LHCN-M2 (cell line): Measurements from ENCODE around the gene MACROH2A1. TPM values are rescaled to one million over a fixed set of nuclear protein-coding genes. Genes with fewer than 3 reads are reported as not detected.

ENCODE experiments used
- DNase-seq: peaks from one replicate; pipeline ENCODE4 v3.0.0-alpha.2; 2012; ENCODE audit warnings: low read depth
- total RNA-seq: library from RNA; depleted of rRNA; stranded (reverse); fragments of >200 nt; gene quantifications from 2 replicates; pipeline ENCODE4 v1.2.3, GENCODE V29; 2014

MACROH2A1 gene
- total RNA-seq, 1 experiment from 2014 or later = 175 TPM

DNA sequence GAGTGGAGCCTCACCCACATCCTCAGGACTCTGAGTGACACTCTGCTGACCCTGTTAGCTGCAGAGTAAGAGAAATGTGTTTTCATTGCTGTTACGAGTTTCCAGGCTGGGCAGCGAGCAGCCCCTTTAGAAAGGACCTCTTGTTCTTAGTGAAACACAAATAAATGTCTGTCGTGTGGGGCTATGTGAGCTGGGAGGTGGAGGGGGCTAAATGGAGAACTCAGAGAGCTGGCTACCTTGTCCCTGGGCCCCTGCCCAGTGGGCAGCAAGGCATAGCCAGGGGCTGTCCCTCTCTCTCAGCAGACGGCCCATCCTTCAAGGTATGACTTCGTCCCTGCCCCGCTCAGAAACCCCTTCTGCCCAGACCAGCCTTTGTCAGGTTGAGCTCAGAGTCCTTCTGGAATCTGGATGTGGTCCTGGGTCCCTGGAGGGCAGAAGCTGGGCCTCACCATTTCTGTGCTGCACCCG is 38.0 kb upstream of the MACROH2A1 start:
- DNase-seq = no peak

DNA sequence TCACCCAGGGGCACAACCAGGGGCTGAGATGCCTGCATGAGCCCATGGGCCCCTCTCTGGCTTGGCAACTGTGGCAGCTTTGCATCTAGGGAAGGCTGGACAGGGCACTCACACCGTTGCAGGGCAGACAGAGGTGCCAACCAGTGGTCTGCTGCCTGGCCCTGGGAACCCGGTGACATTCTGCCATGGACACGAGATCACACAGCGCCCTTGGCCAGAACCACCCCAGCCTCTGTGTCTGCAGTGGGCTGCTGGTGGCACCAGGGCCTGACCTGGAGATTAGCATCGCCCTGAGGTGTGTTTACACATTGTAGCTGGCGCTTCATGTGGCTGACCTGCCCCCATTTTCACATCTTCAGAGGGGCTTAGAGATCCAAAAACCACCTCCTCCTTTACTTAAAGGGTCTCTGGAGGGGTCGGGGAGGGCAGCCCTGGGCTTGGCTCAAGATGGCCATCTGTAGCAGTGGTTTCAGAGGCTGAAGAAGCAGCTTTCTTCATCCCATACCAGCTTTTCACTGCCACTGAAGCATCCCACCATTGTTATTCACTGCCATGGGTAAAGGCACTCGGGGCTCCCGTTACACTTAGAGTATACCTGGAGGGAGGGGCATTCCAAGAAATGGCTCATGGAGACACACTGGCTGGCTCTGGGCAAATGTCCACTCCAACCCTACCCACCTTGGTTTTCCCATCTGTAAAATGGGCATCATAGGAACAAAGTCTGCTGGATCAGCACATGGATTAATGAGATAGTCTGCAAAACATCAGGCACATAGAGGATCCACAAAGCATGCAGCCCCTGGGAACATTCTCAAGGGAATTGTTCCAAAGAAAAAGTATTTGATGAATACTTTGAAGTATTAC is 36.7 kb upstream of the MACROH2A1 start:
- DNase-seq = no peak

DNA sequence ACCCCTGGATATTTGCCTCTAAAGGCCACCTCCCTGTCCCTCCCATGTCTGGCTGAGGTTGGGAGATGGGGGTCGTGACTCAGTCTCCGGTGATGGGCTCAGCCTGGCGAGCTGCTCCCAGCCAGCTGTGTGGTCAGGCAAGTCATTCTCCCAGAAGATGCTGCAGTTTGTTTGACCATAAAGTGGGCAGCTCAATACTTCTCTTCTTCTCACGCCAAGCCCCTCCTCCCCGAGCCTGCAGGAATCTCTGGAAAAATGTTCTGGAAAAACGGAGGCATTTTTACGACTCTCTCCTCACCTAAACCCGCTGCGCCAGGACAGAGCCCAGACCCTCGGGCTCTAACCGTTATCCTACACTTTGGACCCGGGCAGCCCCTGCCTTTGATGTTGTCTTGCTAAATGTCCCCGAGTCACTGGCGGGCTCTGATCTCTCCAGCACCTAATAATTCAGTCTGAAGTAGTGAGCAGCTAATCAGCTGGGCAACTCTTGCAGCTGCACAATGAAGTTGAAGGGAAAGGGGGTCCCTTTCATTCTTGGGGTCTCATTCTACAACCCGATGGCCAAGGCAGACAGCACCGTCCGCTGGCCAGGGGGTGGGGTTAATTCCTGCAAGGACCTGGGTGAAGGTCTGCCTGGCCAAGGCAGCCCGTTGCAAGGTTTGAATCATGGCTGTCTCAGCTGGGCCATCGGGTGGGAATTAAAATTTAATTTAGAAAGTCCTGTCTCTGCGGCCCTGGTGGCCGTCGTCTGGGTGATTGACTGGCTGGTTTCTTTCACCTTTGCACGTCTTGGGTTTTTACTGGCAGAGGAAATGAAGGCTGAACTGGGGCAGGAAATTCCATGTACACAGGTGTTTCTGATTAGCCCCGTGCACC is 35.8 kb upstream of the MACROH2A1 start:
- no peak for DNase-seq

DNA sequence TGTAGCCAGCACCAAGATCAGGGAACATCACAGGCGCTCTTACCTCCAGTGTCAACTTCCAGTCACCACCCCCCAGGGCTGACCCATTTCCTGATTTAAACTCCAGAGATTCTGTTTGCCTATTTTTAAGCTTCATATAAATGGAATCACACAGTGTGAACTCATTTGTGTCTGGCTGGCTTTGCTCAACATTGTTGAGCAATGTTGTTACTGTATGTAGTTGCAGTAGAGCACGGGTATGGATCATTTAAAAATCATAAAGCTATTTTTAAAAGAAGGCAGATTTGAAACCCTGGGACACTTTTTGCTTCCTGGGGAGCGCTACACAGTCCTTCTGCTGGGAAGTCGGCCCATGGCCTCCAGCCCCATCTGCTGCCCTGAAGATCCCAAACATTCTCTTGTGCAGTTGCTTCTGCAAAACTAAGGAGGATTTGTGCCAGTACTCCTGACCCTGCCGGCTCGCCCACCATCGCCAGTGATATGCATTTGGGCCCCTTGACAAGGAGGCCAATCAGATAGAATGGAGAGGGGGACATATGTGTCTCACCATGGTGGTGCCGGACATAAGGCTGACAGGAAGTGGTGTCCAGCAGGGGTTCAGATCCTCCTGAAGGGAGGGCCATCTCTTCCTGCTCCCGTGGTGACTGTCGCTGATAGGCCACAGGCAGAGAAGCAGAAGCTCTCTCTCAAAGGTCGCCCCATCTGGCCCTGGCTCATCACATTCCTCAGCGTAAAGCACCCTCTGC is 34.8 kb upstream of the MACROH2A1 start:
- DNase-seq = no peak

DNA sequence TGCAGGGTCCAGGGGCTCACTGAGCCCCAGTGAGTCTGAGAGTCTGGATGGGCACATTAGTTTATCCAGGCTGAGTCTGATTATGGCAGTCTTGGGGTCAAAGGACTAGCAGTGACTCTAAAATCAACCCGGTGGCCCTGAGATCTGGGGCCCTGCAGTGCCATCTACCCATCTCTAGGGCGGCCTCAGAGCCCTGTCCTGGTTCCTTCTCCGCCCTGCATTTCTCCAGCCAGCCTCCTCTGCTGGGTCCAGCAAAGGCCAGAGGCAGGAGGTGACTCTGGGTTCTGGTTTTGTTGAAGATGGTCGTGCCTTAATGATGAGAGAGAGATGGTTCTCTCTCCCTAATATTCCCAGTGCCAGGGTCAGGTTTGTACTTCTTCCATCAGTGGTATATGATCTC is 33.1 kb upstream of the MACROH2A1 start:
- no peak for DNase-seq

DNA sequence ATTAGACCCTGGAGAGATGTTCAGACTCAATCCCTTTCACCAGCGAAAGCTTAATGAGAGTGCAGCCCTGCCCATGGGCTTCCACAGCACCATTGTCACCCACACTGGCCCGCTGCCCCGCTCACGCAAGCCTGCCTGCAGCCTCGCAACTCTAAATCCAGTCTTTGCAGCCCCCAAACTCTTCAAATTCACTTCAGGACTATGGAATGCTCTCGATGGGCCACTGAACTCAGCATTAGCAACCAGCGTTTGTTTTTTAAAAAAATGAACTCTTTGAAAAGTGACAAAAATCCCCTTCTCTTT is 31.1 kb upstream of the MACROH2A1 start:
- no peak for DNase-seq

DNA sequence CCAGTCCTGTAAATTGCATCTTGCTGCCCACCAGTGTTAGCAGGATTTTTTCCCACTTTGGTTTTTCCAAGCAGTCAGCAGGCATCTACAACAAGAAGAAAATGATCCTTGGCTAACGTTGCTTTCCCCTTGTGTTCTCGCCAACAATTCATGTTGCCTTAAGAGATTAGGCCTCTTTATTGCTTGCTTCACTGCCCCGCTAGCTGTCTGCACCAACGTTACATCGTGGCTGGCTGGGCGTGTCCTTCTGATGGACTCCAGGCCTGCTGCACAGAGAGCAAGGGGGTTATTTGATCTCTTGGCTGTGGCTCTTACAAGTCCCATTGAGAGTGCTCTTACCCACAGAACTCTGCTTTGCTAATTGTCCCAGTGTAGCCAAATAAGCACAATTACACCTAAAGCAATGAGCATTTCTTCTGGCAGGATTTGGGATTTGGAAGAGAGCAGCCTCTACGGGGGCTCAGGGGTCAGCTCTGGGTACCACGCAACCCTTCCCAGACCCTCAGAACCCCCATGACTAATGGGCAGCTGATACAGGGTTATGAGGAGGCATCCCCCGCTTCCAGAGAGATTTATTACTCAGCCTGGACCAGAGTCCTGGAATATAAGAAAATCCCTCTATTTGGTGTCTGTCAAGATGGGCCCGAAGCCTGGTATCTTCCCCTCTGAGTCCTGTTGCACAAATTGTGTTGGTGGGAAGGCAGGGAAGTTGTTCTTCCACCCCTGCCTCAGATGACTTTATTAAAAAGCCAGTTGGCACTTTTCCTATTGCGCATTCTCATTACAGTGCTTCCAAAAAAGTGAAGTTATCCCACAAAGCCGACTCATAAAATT is 30.5 kb upstream of the MACROH2A1 start:
- no peak for DNase-seq

DNA sequence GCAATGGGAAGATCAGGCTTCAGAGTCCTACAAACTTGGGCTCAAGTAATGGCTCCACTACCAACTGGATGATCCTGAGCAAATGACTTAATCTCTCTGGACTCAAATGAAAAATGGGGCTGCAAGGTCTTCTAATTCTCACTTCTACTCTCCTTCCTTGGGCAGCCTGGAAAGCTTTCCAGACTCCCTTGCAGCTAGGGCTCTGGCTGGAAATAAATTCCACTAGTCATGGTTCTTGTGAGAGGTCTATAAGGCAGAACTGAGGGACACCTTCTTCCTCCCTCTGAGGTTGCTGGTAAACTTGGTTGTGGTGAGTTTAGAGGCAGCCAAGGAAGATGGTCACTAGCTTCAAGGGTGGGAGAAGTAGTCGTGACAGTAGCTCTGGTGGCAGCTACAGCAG is 29.6 kb upstream of the MACROH2A1 start:
- no peak for DNase-seq

DNA sequence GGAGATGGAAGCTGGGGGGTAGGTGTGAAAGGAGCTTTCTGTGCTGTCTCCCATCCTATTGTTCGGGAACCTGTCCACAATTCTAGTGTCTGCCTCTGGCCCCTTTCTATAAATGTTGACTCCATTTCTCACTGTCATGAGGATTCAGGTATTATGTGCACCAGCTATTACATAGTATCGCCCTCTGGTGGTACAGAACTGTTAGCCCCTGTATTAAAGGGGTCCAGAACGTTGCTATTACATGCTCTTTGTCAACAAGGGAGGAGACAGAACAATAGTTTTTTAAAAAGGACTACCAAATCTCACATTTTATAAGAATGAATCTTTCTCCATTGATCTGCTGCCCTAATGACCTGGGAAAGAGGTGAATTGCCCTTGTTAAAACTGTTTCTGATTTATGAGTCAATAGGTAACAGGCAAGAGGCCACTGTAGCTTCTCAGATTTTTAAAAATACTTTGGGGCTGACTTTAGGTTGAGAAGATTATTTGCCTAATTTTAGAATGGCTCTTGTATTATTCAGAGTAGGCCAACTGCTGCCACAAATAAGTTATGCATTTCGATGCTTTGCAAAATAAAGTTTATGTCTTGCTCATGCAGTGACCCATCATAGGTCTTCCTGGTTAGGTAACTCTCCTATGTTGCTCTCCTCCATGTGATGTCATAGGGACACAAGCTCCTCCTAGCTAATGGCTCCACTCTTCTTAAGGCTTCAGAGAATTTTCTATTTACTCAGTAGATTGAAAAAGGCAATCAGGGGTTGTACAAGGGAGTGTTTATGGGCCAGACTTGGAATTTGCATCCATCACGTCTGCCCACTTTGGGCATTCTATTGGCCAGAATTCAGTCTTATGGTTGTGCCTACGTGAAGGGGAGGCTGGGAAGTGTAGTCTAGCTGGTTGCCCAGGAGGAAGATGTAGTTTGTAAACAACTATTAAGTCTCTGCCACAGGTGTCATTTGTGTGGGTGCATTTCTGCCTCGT is 27.4 kb upstream of the MACROH2A1 start:
- peak; percentile 47 for DNase-seq

DNA sequence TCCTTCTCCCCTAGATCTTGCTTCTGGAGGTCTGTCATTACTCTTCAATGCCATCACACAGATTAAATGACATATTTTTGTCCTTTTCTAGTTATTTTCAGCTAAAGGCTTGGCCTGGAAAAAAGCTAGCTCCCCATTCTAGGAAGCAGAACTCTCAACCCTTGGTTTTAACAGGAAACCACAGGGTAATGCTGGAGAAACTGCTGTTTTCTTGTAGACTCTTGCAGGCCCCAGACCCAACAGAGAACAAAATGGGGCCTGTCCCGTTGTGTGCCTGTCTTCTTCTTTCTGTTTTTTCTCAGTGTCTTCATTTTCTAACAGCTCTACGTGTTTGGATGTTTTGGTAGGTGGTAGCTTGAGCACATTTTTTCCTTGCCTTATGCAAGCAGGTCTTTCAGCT is 26.6 kb upstream of the MACROH2A1 start:
- DNase-seq = no peak

DNA sequence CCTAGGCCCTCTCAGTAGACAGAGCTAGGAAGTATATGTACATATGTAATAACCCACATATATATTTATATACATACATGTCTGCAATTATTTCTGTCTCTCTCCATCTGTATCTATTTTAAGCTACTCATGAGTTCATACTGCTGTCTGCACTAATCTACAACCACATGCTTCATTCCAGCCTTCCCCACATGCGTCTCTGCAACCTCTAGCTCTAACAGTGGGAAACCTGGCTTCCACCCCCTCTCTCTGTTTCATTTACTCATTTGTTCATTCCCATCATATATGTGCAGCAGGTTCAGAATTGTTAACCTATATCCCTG is 24.8 kb upstream of the MACROH2A1 start:
- no peak for DNase-seq

DNA sequence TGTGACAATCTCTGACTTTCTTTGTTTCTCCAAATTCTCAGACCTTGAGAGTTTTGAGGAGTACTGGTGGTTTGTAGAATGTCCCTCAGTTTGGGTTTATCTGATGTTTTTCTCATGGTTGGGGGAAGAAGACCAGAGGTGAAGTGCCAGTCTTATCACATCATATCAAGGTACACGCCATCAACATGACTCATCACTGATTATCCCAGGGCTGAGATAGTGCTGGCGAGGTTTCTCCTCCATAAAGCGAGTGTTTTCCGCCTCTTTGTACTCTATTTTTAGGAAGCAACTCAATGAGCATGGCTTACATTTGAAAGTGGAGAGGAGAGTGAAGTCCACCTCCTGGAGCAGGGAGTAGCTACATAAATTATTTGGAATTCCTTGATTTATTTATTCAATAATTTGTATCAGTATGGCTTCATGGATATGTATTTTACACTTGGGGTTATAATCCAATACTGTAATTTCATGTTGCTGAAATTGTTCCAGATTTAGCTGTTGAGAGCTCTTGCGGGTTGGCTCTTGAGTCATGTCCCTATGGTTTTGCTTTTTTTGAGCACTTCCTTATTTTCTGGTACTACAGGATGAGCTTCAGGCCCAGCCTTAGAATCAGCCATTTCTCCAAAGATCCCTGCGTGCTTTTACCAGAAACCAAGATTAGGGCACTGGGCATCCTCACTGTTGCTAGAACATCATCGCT is 24.3 kb upstream of the MACROH2A1 start:
- no peak for DNase-seq

DNA sequence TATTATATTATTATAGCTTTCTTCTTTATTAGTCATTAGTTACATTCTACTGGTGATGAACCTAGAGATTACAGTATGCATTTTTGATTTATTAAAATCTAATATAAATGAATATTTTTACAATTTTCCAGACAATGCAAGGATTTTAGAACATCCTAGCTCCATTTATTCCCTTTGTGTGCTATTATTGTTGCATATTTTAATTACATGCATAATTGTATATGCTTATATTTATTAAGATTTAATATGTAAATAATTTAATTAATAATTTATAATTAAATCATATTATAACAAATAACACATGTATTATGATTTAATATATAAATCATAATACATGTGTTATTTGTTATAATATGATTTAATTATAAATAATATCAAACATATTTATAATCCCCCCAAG is 23.4 kb upstream of the MACROH2A1 start:
- no peak for DNase-seq

DNA sequence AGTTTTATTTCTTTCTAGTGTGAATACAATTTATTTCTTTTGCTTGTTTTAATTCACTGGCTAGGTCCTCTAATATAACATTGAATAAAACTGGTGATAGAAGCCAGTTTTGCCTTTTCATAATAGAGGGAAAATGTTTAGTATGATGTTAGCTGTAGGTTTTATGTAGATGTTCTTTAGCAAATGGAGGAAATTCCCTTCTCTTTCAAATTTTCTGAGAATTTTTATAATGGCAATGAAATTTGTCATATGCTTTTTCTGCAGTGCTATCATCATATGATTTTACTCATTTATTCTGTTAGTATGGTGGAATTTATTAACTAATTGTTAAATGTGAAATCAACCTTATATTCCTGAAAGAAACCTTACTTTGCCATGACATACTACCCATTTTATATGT is 18.1 kb upstream of the MACROH2A1 start:
- DNase-seq = no peak

DNA sequence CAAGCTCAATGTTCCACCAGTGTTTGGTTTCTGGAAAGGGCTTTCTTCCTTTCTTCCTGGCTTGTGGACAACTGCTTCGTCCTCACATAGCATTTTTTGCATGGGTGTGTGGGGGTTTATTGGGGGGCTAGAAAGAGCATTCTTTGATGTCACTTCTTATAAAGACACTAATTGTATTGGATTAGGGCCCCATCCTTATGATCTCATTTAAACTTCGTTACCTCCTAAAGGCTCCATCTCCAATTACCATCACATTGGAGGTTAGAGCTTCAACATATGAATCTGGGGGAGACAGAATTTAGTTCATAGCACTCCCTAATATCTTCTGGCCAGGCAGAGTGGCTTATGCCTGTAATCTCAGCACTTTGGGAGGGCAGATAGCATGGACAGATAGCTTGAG is 6.1 kb upstream of the MACROH2A1 start:
- no peak for DNase-seq

DNA sequence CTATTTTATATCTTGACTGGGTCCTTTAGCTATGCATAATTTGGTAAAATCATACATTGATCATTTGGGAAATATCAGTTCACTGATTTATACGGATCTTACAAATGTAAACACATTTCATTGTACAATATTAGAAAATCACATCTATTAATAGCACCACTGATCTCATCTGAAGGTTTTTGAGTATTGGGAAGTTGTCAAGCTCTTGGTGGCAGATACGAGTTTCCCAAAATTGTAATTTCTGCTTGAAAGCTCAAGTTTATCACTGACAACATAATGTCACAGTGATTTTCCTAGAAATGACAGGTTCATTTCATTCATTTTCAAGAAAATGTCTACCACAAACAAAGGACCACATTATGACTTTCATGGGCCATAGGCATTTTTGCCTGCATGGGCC is 3.0 kb upstream of the MACROH2A1 start:
- DNase-seq = no peak

DNA sequence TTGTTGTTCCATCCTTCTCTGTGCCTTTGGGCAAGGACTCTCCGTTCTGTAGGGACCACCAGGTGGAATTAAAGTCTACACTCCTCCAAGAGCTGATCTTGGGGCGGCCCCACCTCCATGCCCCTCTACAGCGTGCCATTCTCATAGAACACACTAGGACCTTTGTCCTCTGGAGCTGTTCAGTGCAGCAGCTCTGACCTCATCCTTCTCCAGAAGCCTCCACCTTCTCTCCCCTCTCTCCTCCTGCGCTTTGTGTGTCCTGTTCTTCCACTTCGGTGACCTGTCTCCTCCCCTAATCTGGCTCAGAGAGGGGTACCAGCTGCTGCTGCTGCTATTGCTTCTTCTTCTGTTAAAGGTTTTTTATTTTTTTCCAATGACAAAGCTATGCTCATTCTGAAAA is 1.8 kb upstream of the MACROH2A1 start:
- DNase-seq = no peak

DNA sequence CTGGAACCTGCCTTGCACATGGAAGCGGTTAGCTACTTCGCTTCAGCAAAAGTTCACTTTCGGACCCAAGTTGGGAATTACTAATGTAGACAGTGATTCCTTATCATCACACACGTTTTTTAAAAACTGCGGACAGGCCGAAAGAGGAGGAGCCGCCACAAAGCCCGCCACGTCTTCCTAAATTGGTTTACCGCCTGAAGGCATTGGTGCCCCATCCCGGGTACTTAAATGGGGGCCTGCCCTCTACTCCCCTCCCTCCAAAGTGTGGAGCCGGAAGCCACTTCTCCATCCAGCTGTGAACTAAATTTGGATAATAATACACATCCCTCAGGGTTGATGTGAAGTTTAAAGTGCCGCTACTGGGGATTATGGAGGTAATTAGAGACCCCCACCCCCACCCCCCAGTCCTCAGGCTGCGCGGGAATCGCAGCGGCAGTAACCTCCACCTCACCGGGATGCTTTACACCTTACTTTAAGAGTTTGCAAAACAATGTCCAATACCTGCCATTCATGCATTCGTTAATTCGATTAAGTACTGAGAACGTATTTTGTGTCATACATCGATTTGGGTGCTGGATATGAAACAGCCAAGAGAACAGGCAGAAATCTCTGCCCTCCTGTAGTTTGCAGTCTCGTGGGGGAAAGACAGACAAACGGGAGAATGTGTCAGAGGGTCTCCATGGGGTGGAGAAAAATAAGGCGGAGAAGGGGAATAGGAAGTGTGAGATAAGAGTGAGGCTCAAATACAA is 937 bp upstream of the MACROH2A1 start:
- no peak for DNase-seq
